VCaP (cell line): Measurements from ENCODE around the gene CTRB1.

Experiments
- H3K27ac ChIP-seq: fragments of 450-650 bp; 2 replicates; pipeline ENCODE4 v1.5.1; 2017
- CTCF ChIP-seq: fragments of 450-650 bp; conservative IDR thresholded peaks from 2 replicates; pipeline ENCODE4 v1.5.1; 2017; ENCODE audit warnings: mild to moderate bottlenecking, moderate library complexity

The CTRB1 gene

GRCh38 chr16:75231570-75231969, 12.8 kb downstream of the CTRB1 start:
- no peak for TF ChIP-seq CTCF
- no peak overlapping the region for H3K27ac ChIP-seq

DNA sequence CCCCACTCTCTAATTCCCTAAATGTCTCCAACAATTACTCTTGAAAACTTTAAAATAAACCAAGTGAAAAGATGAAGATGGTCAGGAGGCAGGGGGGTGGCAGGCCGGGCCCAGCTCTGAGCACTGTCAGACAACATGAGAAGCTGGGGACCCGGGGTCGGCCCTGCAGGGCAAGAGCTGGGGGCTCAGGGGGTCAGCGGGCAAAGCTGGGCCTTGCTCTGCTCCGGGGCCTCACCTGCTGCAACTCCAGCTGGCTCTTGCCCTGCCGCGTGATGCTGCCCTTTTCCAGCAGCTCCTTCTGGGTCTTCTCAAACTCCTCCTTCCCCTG, 14.8 kb downstream of the CTRB1 start:
- TF ChIP-seq CTCF, result no peak
- no peak overlapping the region for H3K27ac ChIP-seq

GRCh38 chr16:75234856-75235696, 16.3 kb downstream of the CTRB1 start:
- no peak overlapping the region; the same call in 1 of the 2 replicates for H3K27ac ChIP-seq
- no peak for TF ChIP-seq CTCF

GRCh38 chr16:75235721-75236193, 17.0 kb downstream of the CTRB1 start:
- TF ChIP-seq CTCF, result no peak
- H3K27ac ChIP-seq, result no peak overlapping the region

- no peak overlapping the region for H3K27ac ChIP-seq
- TF ChIP-seq CTCF, result no peak
Observed at GRCh38 chr16:75236232-75236631, 17.4 kb downstream of the CTRB1 start.

- TF ChIP-seq CTCF, result no peak
- no peak overlapping the region for H3K27ac ChIP-seq
Observed at GRCh38 chr16:75236736-75237397, 18.1 kb downstream of the CTRB1 start.

- no peak overlapping the region for H3K27ac ChIP-seq
- TF ChIP-seq CTCF, result no peak
Observed at GRCh38 chr16:75237398-75238131, 18.8 kb downstream of the CTRB1 start.
